Measurements from ENCODE around the gene LRPAP1.

LRPAP1 gene

GRCh38 chr4:3483471-3483921 lies 48.7 kb downstream of the LRPAP1 start:
- DNase-seq, result no peak

- no peak for DNase-seq
Measured at GRCh38 chr4:3482707-3483106, 49.5 kb downstream of the LRPAP1 start.

- DNase-seq, result no peak
Measured at GRCh38 chr4:3481783-3482393, 50.3 kb downstream of the LRPAP1 start.

GRCh38 chr4:3481113-3481531 lies 51.1 kb downstream of the LRPAP1 start:
- DNase-seq, result no peak

GRCh38 chr4:3480528-3481112 lies 51.6 kb downstream of the LRPAP1 start:
- peak; percentile 60 for DNase-seq

- DNase-seq, result no peak
Measured at GRCh38 chr4:3479358-3480101, 52.7 kb downstream of the LRPAP1 start.

GRCh38 chr4:3478446-3479357 lies 53.5 kb downstream of the LRPAP1 start:
- DNase-seq, result no peak

GRCh38 chr4:3477750-3478430 lies 54.3 kb downstream of the LRPAP1 start:
- no peak for DNase-seq

GRCh38 chr4:3476936-3477749 lies 55.1 kb downstream of the LRPAP1 start:
- DNase-seq, result no peak

- no peak for DNase-seq
Measured at GRCh38 chr4:3476341-3476747, 55.9 kb downstream of the LRPAP1 start.

GRCh38 chr4:3475713-3476260 lies 56.4 kb downstream of the LRPAP1 start:
- no peak for DNase-seq

GRCh38 chr4:3475041-3475712 lies 57.0 kb downstream of the LRPAP1 start:
- no peak for DNase-seq

GRCh38 chr4:3473996-3474765 lies 58.0 kb downstream of the LRPAP1 start:
- DNase-seq, result no peak

- DNase-seq, result no peak
Measured at GRCh38 chr4:3473181-3473950, 58.9 kb downstream of the LRPAP1 start.

- DNase-seq, result no peak
Measured at GRCh38 chr4:3472411-3473141, 59.6 kb downstream of the LRPAP1 start.

- no peak for DNase-seq
Measured at GRCh38 chr4:3471886-3472285, 60.3 kb downstream of the LRPAP1 start.

GRCh38 chr4:3471098-3471760 lies 61.0 kb downstream of the LRPAP1 start:
- DNase-seq, result no peak
